ENCODE results near the gene CTLA4. TPM values are rescaled to one million over a fixed set of nuclear protein-coding genes. Genes with fewer than 3 reads are reported as not detected.

CTLA4 gene
- total RNA-seq, 1 donor from 2014 or later = 7.9 TPM

DNA sequence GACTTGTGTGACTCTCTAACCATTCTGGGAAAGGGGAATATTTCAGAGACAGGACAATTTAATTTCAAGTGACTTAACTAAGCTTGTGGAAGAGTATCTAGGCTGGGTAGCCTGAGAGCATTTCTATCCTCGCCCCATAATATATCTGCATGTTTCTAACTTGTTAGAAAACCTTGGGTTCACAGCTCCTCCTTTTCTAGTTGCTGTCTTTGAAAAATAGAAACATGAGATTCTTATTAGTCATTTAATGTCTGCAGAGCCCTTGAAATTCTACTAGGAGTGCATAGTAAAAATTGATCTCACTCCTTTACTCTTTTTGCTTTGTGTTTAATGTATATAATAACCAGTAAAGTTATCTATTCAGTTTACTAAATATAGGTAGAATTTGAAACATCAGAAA is 22.4 kb downstream of the CTLA4 start:
- no peak overlapping the region for H3K27ac ChIP-seq
- intact Hi-C loops (cut with DNase I) = no loop called here
- TF ChIP-seq POLR2AphosphoS5 (IDR thresholded peaks at IDR 0.05; ENCODE audit: insufficient read depth in 1 of 2, low read depth in 1 of 2) (no peak), POLR2A (IDR thresholded peaks at IDR 0.05) (no peak)
- TF ChIP-seq, protein P1, sequence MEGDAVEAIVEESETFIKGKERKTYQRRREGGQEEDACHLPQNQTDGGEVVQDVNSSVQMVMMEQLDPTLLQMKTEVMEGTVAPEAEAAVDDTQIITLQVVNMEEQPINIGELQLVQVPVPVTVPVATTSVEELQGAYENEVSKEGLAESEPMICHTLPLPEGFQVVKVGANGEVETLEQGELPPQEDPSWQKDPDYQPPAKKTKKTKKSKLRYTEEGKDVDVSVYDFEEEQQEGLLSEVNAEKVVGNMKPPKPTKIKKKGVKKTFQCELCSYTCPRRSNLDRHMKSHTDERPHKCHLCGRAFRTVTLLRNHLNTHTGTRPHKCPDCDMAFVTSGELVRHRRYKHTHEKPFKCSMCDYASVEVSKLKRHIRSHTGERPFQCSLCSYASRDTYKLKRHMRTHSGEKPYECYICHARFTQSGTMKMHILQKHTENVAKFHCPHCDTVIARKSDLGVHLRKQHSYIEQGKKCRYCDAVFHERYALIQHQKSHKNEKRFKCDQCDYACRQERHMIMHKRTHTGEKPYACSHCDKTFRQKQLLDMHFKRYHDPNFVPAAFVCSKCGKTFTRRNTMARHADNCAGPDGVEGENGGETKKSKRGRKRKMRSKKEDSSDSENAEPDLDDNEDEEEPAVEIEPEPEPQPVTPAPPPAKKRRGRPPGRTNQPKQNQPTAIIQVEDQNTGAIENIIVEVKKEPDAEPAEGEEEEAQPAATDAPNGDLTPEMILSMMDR (IDR thresholded peaks at IDR 0.05) = no peak
- no peaks in the 10 kb centered on the region for H3K27me3 ChIP-seq
- no peak for DNase-seq (ENCODE audit: extremely low spot score in 2 of 2)
- no peaks in the 10 kb centered on the region for H3K36me3 ChIP-seq
- H3K4me1 ChIP-seq = no peaks in the 10 kb centered on the region
- no peaks in the 10 kb centered on the region for H3K9me3 ChIP-seq
- no peak overlapping the region for H3K4me3 ChIP-seq

DNA sequence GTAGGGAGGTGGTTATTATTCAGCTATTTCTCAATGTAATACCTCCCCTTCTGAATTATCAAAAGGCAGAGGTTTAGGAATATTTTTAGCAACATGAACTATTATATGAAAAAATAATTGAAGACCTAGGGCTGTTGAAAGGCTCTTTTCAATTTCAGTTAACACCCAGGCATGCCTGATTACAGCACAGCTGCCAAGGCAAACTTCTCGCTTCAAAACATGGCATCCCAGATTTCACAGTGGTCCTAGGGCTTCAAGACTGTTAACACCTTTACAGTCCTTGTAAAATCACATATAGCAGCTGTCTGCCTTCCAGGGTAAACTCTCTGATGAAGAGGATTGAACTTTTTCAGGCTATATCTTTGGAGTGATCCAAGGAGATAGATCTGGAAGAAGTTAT is 23.2 kb downstream of the CTLA4 start:
- TF ChIP-seq POLR2AphosphoS5 (IDR thresholded peaks at IDR 0.05; ENCODE audit: insufficient read depth in 1 of 2, low read depth in 1 of 2) (no peak), POLR2A (IDR thresholded peaks at IDR 0.05) (no peak)
- TF ChIP-seq, protein P1 (IDR thresholded peaks at IDR 0.05) = no peak
- intact Hi-C loops (cut with DNase I) = no loop called here
- DNase-seq (ENCODE audit: extremely low spot score in 2 of 2) = no peak
- no peaks in the 10 kb centered on the region for H3K27me3 ChIP-seq
- H3K36me3 ChIP-seq = no peaks in the 10 kb centered on the region
- no peaks in the 10 kb centered on the region for H3K4me1 ChIP-seq
- H3K9me3 ChIP-seq = no peaks in the 10 kb centered on the region
- H3K27ac ChIP-seq = no peak overlapping the region
- no peak overlapping the region for H3K4me3 ChIP-seq

DNA sequence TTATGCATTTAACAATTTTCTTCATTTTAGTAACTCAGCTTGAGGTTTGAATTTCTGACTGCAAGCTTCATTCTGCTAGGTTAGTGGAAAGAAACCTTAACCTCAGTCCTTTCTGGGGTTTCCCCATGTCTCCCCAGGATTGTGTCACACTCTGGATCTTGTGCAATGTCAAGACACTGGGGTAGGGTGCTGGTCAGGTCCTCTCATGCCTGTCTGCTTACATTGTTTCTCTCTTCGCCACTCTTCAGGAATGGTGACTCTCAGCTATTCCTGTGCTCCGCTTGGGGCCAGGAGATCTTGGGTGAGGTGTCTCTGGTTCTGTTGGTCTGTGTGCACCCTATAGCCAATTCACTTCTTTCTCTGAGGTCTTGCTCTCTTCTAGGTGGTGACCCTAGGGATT is 23.9 kb downstream of the CTLA4 start:
- Histone ChIP-seq H3K27me3 (no peaks in the 10 kb centered on the region), H3K4me1 (no peaks in the 10 kb centered on the region), H3K9me3 (no peaks in the 10 kb centered on the region), H3K36me3 (no peaks in the 10 kb centered on the region), H3K27ac (no peak overlapping the region), H3K4me3 (no peak overlapping the region)
- intact Hi-C loops (cut with DNase I) = no loop called here
- no peak for DNase-seq (ENCODE audit: extremely low spot score in 2 of 2)
- TF ChIP-seq POLR2A (IDR thresholded peaks at IDR 0.05) (no peak), POLR2AphosphoS5 (IDR thresholded peaks at IDR 0.05; ENCODE audit: insufficient read depth in 1 of 2, low read depth in 1 of 2) (no peak)
- TF ChIP-seq, protein P1 (IDR thresholded peaks at IDR 0.05) = no peak

DNA sequence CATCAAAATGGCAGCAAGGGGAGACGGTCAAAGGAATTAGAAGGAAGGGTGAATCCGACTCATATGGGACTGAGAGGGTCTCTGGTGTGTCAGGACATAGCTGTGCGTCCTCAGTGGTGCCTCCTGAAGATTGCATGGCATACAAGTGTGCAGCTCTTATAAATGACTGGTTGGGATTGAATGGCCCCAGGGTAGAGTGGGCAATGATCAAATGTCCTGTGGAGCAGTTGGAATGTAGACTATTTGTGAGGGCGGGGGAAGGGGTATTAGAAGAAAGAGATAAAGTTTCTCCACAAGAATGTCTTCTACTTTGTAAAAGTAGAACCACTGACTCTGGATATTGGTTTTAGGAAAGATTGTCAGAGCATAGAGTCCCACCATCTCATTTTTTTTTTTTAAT is 24.6 kb downstream of the CTLA4 start:
- H3K4me3 ChIP-seq = no peak overlapping the region
- no peaks in the 10 kb centered on the region for H3K9me3 ChIP-seq
- no peak for DNase-seq (ENCODE audit: extremely low spot score in 2 of 2)
- intact Hi-C loops (cut with DNase I) = no loop called here
- H3K4me1 ChIP-seq = no peaks in the 10 kb centered on the region
- no peaks in the 10 kb centered on the region for H3K27me3 ChIP-seq
- TF ChIP-seq, protein P1 (IDR thresholded peaks at IDR 0.05) = no peak
- TF ChIP-seq POLR2AphosphoS5 (IDR thresholded peaks at IDR 0.05; ENCODE audit: insufficient read depth in 1 of 2, low read depth in 1 of 2) = no peak
- no peak for TF ChIP-seq POLR2A (IDR thresholded peaks at IDR 0.05)
- no peak overlapping the region for H3K27ac ChIP-seq
- no peaks in the 10 kb centered on the region for H3K36me3 ChIP-seq

DNA sequence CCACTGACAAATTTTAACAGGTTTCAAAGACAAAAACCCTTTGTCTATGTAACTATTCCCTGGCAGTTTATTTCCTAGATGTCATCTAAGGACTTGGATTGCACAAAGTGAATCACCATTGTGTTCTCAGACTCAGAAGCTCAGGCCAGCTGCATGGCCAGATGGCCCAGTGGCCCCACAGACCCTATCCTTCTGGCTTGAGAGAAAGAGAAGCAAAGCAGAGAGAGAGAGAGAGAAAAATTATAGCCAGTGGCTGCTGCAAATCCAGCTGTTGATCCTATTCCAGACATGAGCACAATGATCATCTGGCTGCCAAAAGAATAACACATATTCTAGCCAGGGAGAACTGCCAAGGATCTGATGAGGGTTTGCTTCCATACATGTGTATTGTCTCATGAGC is 25.8 kb downstream of the CTLA4 start:
- Histone ChIP-seq H3K27me3 (no peaks in the 10 kb centered on the region), H3K36me3 (no peaks in the 10 kb centered on the region), H3K27ac (no peak overlapping the region), H3K9me3 (no peaks in the 10 kb centered on the region), H3K4me1 (no peaks in the 10 kb centered on the region), H3K4me3 (no peak overlapping the region)
- TF ChIP-seq, protein P1 (IDR thresholded peaks at IDR 0.05) = no peak
- TF ChIP-seq POLR2A (IDR thresholded peaks at IDR 0.05) (no peak), POLR2AphosphoS5 (IDR thresholded peaks at IDR 0.05; ENCODE audit: insufficient read depth in 1 of 2, low read depth in 1 of 2) (no peak)
- no peak for DNase-seq (ENCODE audit: extremely low spot score in 2 of 2)
- intact Hi-C loops (cut with DNase I) = no loop called here
